ENCODE results near the gene SORBS2. TPM values are rescaled to one million over a fixed set of nuclear protein-coding genes. Genes with fewer than 3 reads are reported as not detected.

SORBS2 gene
- total and polyA plus RNA-seq, 12 donors = 175 to 3,169 (median 1,523) TPM

DNA sequence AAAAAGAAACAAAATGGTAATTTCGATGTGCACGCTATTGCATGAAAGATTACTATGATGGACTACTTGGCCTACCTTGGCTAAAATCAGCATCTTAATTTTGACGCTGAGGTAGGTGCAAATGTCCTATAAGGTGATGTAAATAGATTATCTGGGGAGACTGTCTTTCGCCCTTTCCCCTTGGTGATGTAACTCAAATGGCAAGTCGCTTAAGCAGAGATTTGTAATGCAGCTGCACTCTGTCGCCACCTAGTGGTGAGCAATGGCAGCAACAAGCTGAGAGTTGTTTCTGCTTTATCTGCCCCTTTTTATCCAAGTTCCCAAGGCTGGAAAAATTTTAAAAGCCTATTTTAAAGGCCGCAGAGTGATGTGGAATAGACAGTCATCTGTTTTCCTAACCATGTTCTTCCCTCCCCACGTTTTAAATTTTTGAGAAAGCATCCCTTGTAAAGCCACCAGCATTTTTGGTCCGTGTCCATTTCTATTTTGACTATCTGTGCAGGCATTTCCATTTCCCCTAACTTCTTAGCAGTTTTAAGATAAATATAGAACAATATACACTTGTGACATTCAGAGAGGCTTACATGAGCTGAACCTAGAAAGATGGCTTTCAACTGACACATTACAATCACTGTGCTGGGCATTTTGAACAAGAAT is 214.3 kb downstream of the SORBS2 start:
- peaks cover 0 to 3% (median 0%) of the 10 kb centered on the region in 7 donors for H3K27me3 ChIP-seq
- peak; percentile 72 to 82 for DNase-seq
- H3K9me3 ChIP-seq = no peaks in the 10 kb centered on the region
- peak overlapping the region in 9 of 10 donors; percentile 9 to 67 (median 46) for H3K27ac ChIP-seq
- 27 to 30% methylated on average over 9 of the region's 9 CpGs for WGBS, 2 donors
- TF ChIP-seq, protein P1, sequence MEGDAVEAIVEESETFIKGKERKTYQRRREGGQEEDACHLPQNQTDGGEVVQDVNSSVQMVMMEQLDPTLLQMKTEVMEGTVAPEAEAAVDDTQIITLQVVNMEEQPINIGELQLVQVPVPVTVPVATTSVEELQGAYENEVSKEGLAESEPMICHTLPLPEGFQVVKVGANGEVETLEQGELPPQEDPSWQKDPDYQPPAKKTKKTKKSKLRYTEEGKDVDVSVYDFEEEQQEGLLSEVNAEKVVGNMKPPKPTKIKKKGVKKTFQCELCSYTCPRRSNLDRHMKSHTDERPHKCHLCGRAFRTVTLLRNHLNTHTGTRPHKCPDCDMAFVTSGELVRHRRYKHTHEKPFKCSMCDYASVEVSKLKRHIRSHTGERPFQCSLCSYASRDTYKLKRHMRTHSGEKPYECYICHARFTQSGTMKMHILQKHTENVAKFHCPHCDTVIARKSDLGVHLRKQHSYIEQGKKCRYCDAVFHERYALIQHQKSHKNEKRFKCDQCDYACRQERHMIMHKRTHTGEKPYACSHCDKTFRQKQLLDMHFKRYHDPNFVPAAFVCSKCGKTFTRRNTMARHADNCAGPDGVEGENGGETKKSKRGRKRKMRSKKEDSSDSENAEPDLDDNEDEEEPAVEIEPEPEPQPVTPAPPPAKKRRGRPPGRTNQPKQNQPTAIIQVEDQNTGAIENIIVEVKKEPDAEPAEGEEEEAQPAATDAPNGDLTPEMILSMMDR (IDR thresholded peaks at IDR 0.05) = peak; percentile 98 to 100 (median 98)
- peak; percentile 2 to 78 (median 50) for ATAC-seq
- intact Hi-C loops (cut with DNase I) = loop anchor here (1.0 to 10.0 kb wide), 11 partner anchors 60 to 393 kb away; partner anchors contain the start of genes CCDC110 (in 10 of the 10), PDLIM3 (in 2 of the 10), SNX25 (in 2 of the 10) and UFSP2 (in 2 of the 10)
- peaks cover 0 to 23% (median 0%) of the 10 kb centered on the region in 9 donors for H3K36me3 ChIP-seq
- H3K4me1 ChIP-seq = peaks cover 3 to 61% (median 38%) of the 10 kb centered on the region in 9 donors
- no peak overlapping the region for H3K4me3 ChIP-seq

DNA sequence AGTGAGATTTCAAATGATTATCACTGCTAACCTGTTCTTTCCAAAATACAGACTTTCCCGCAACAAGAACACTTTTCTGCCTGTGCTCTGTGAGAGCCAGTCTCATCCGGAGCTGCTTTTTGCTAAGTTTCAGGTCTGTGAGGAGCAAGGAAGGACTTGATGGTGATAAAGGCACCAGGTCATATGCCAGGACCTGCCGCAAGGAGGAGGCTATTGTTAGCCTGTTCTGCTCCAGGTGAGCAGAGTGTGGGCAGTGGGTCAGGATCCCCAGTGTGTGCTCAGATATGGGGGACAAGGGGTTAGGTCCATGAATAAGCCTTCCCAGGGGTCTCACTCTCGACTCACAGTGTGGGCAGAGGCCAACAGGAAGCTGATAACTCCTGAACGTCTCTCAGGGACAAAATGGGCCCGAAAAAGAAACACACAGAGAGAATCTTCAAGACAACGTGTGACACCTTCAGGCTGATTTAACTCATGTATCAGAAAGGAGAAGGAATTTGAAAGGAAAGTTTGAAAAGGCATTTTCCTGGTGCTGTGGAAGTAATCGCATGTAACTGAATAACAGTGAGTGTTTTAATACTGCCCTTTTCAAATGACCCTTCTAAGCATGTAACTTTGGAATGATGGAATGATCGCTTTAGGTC is 219.0 kb downstream of the SORBS2 start:
- 54 to 56% methylated on average over 9 of the region's 9 CpGs for WGBS, 2 donors
- H3K27ac ChIP-seq = peak overlapping the region in 7 of 10 donors; percentile 8 to 50 (median 33)
- no peak overlapping the region for H3K4me3 ChIP-seq
- no peaks in the 10 kb centered on the region for H3K9me3 ChIP-seq
- ATAC-seq = peak in 4 of 8 donors; percentile 13 to 61 (median 30)
- H3K36me3 ChIP-seq = peaks cover 0 to 10% (median 0%) of the 10 kb centered on the region in 9 donors
- DNase-seq = no peak
- TF ChIP-seq, protein P1 (IDR thresholded peaks at IDR 0.05) = peak in 1 of 9 donors; percentile 28
- H3K4me1 ChIP-seq = peaks cover 0 to 56% (median 26%) of the 10 kb centered on the region in 9 donors
- intact Hi-C loops (cut with DNase I) = loop anchor here in 3 of 10 donors (10.0 kb wide), 3 partner anchors 118 to 388 kb away; partner anchors contain the start of genes CCDC110 (in 1 of the 3), CFAP97 (in 1 of the 3), SNX25 (in 1 of the 3) and UFSP2 (in 1 of the 3)
- H3K27me3 ChIP-seq = peaks cover 0 to 3% (median 0%) of the 10 kb centered on the region in 7 donors

DNA sequence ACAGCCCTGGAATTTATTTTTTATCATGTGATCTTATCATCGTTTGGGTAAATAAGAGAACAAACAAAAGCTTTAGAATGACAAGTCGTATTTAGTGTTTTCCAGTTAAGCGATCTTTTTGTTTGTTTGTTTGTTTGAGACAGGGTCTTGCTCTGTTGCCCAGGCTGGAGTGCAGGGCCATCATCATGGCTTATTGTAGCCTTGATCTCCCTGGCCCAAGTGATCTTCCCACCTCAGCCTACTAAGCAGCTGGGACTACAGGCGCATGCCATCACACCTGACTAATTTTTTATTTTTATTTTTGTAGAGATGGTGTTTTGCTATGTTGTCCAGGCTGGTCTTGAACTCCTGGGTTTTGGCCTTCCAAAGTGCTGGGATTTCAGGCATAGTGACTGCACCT is 219.6 kb downstream of the SORBS2 start:
- ATAC-seq = peak in 2 of 8 donors; percentile 26 to 29
- TF ChIP-seq, protein P1 (IDR thresholded peaks at IDR 0.05) = no peak
- Histone ChIP-seq H3K27ac (peak overlapping the region in 6 of 10 donors; percentile 8 to 50 (median 34)), H3K4me3 (no peak overlapping the region), H3K9me3 (no peaks in the 10 kb centered on the region), H3K36me3 (peaks cover 0 to 15% (median 0%) of the 10 kb centered on the region in 9 donors), H3K27me3 (peaks cover 0 to 8% (median 0%) of the 10 kb centered on the region in 7 donors), H3K4me1 (peaks cover 0 to 51% (median 21%) of the 10 kb centered on the region in 9 donors)
- WGBS, 2 donors = 82 to 86% methylated on average over 4 of the region's 4 CpGs
- intact Hi-C loops (cut with DNase I) = loop anchor here in 3 of 10 donors (10.0 kb wide), 3 partner anchors 118 to 388 kb away; partner anchors contain the start of genes CCDC110 (in 1 of the 3), CFAP97 (in 1 of the 3), SNX25 (in 1 of the 3) and UFSP2 (in 1 of the 3)
- DNase-seq = no peak

DNA sequence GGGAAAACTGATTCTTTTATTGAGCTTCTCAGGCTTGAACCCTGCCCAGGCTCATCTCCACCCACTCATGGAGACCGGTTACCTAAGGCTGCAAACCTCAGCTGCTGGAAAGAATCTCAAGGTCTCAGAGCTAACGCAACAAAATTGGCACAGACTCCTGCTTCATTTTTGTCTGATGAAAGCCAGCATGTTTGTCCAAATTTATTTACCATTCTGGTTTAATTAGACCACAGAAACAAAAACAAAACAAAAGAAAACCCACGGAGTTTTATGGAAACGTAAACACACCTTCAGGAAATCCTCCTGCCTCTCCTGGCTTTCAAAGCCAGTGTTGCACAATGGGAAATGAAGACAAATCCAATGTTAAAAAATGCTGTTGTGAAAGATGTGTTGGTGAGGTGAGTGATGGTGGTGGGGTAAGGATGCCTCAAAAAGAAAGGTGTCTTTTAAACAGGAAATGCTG is 220.3 kb downstream of the SORBS2 start:
- ATAC-seq (peak in 5 of 8 donors; percentile 9 to 48 (median 47)), DNase-seq (no peak)
- Histone ChIP-seq H3K27me3 (peaks cover 0 to 15% (median 0%) of the 10 kb centered on the region in 7 donors), H3K4me3 (no peak overlapping the region), H3K9me3 (no peaks in the 10 kb centered on the region), H3K4me1 (peaks cover 0 to 44% (median 16%) of the 10 kb centered on the region in 9 donors), H3K36me3 (peaks cover 0 to 22% (median 0%) of the 10 kb centered on the region in 9 donors), H3K27ac (peak overlapping the region in 6 of 10 donors; percentile 22 to 50 (median 41))
- intact Hi-C loops (cut with DNase I) = loop anchor here in 3 of 10 donors (10.0 kb wide), 3 partner anchors 117 to 387 kb away; partner anchors contain the start of genes CCDC110 (in 1 of the 3), CFAP97 (in 1 of the 3), SNX25 (in 1 of the 3) and UFSP2 (in 1 of the 3)
- 30 to 35% methylated on average over 4 of the region's 4 CpGs for WGBS, 2 donors
- TF ChIP-seq, protein P1 (IDR thresholded peaks at IDR 0.05) = no peak

Measured in heart right ventricle (tissue), 16 donors.